Fibroblast of the aortic adventitia (primary cell): ENCODE results near the gene MTG1. TPM values are rescaled to one million over a fixed set of nuclear protein-coding genes. Genes with fewer than 3 reads are reported as not detected.
"Not testable (repeated sequence)": the region's sequence is repeated elsewhere in the genome, so short reads cannot be mapped to it uniquely, and the experiment has no call there.

Experiments used
- DNase-seq: peaks from one replicate; pipeline ENCODE4 v3.0.0-alpha.2; 2010; ENCODE audit warnings: low read depth
- H3K4me3 ChIP-seq: 2 replicates; pipeline ENCODE4 v1.5.1; 2011; ENCODE audit warnings: low read depth, mild to moderate bottlenecking, control low read depth, low read length, moderate library complexity
- CTCF ChIP-seq: IDR thresholded peaks from 2 replicates; pipeline ENCODE4 v1.5.1; 2011; ENCODE audit warnings: mild to moderate bottlenecking, low read length, control low read depth, inconsistent platforms; ENCODE audit not compliant: insufficient read depth
- small RNA-seq: library from RNA; depleted of rRNA; stranded (forward); fragments of <200 nt; gene quantifications from one replicate; pipeline ENCODE3, GENCODE V24; 2012
- total RNA-seq: library from RNA; depleted of rRNA; stranded (reverse); fragments of >200 nt; gene quantifications from 2 replicates; pipeline ENCODE4 v1.2.3, GENCODE V29; 2012; ENCODE audit warnings: low replicate concordance

MTG1 gene
- total RNA-seq, 1 donor: 25.4 TPM

GRCh38 chr10:133465950-133466474 is 72.1 kb downstream of the MTG1 start:
- no peak for DNase-seq
- TF ChIP-seq CTCF: no peak
- H3K4me3 ChIP-seq: no peak overlapping the region

- no peak for TF ChIP-seq CTCF
- no peak overlapping the region for H3K4me3 ChIP-seq
- no peak for DNase-seq
Measured at GRCh38 chr10:133466683-133467275, 72.8 kb downstream of the MTG1 start.

- H3K4me3 ChIP-seq: no peak overlapping the region
- no peak for TF ChIP-seq CTCF
- no peak for DNase-seq
Measured at GRCh38 chr10:133467286-133467911, 73.4 kb downstream of the MTG1 start.

GRCh38 chr10:133469205-133469604 is 75.2 kb downstream of the MTG1 start:
- H3K4me3 ChIP-seq, DNase-seq: not testable (repeated sequence)

- H3K4me3 ChIP-seq: no peak overlapping the region
- TF ChIP-seq CTCF: no peak
- no peak for DNase-seq
Measured at GRCh38 chr10:133471300-133472109, 77.5 kb downstream of the MTG1 start.

Small RNA genes lying within 50 kb of the gene (small RNA-seq; reads per million reads assigned to genes)
- gene AL360181.4 (not detected), gene BANF1P2 (not detected), gene MIR3944 (not detected)

Other genes with a start within 250 kb of the MTG1 start
- gene KNDC1, start 233.9 kb upstream of the MTG1 start, total RNA-seq: under 0.01 and 0.41 TPM in 2 replicates
- gene UTF1, start 163.9 kb upstream of the MTG1 start, total RNA-seq: not detected in 2 replicates
- gene VENTX, start 156.3 kb upstream of the MTG1 start, total RNA-seq: not detected in 2 replicates
- gene ADAM8, start 117.3 kb upstream of the MTG1 start, total RNA-seq: 0.36 TPM in 1 of 2 replicates, not detected in the other
- gene TUBGCP2, start 85.3 kb upstream of the MTG1 start, total RNA-seq: 33.0 and 72.8 TPM in 2 replicates
- gene ZNF511, start 85.2 kb upstream of the MTG1 start, total RNA-seq: 1.7 and 22.1 TPM in 2 replicates
- gene CALY, start 57.3 kb upstream of the MTG1 start, total RNA-seq: not detected in 2 replicates
- not detected in 2 replicates for gene PRAP1, start 46.8 kb upstream of the MTG1 start, total RNA-seq
- 4.0 and 16.9 TPM in 2 replicates for gene FUOM, start 36.1 kb upstream of the MTG1 start, total RNA-seq
- 33.0 and 47.3 TPM in 2 replicates for gene ECHS1, start 20.8 kb upstream of the MTG1 start, total RNA-seq
- gene PAOX, start 14.9 kb upstream of the MTG1 start, total RNA-seq: 4.9 and 5.4 TPM in 2 replicates
- gene SPRN, start 30.5 kb downstream of the MTG1 start, total RNA-seq: 0.18 and 0.82 TPM in 2 replicates
- gene SCART1, start 59.8 kb downstream of the MTG1 start, total RNA-seq: 1.6 and 13.5 TPM in 2 replicates
- gene CYP2E1, start 133.2 kb downstream of the MTG1 start, total RNA-seq: 0.36 and 0.82 TPM in 2 replicates
- 0.09 TPM in 1 of 2 replicates, not detected in the other for gene SYCE1, start 171.4 kb downstream of the MTG1 start, total RNA-seq
- gene FRG2B, start 232.6 kb downstream of the MTG1 start, total RNA-seq: not detected in 2 replicates